ENCODE data around the gene HTRA1. TPM values are rescaled to one million over a fixed set of nuclear protein-coding genes. Genes with fewer than 3 reads are reported as not detected.

Gene HTRA1
- total and polyA plus RNA-seq, 4 donors: 261 to 465 (median 355) TPM

- intact Hi-C loops (cut with DNase I): loop anchor here in 1 of 2 donors (2.0 kb wide), 1 partner anchor 45 kb away; the partner anchor contains the start of gene HTRA1
- H3K4me1 ChIP-seq (ENCODE audit: control insufficient read depth in 1 of 2, insufficient read depth in 2 of 2, low read length in 2 of 2): no peaks in the 10 kb centered on the region
- no peak overlapping the region for H3K27ac ChIP-seq (ENCODE audit: low read depth in 1 of 2, low read length in 2 of 2)
- no peak overlapping the region for H3K4me3 ChIP-seq (ENCODE audit: low read length in 2 of 2)
- ATAC-seq (ENCODE audit: low FRiP score) (no peak), DNase-seq (peak in 1 of 2 donors; percentile 34)
- no peaks in the 10 kb centered on the region for H3K36me3 ChIP-seq (ENCODE audit: control insufficient read depth in 1 of 2, insufficient read depth in 2 of 2, low read length in 1 of 2)
- WGBS, 2 donors: 89% methylated on average over 15 of the region's 15 CpGs
- H3K9me3 ChIP-seq (ENCODE audit: control insufficient read depth, low read length): no peaks in the 10 kb centered on the region
- H3K27me3 ChIP-seq (ENCODE audit: control insufficient read depth in 1 of 2, insufficient read depth in 2 of 2, low read length in 1 of 2): no peaks in the 10 kb centered on the region
Measured at GRCh38 chr10:122505885-122506645, 44.7 kb downstream of the HTRA1 start.

DNA sequence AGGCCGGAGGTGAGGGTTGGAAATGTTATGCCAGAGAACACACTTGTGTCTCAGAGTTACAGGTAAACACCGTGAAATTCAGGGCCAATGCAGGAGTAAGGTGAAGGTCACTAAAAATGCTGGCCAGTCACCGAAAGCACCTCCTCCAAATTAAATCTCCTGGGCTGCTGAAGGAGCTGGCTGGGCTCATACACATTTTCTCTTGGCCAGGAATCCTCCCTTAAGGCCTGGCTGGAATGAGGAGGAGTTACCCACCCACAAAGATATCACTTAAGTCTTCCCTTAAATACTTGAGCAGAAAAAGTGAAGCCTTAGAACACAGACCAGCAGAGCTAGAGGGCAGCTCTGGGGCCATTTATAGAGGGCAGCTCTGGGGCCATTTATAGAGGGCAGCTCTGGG, 46.3 kb downstream of the HTRA1 start:
- ATAC-seq (ENCODE audit: low FRiP score) (no peak), DNase-seq (peak in 1 of 2 donors; percentile 4)
- Histone ChIP-seq H3K9me3 (ENCODE audit: control insufficient read depth, low read length) (no peaks in the 10 kb centered on the region), H3K4me3 (ENCODE audit: low read length in 2 of 2) (no peak overlapping the region), H3K4me1 (ENCODE audit: control insufficient read depth in 1 of 2, insufficient read depth in 2 of 2, low read length in 2 of 2) (no peaks in the 10 kb centered on the region), H3K27ac (ENCODE audit: low read depth in 1 of 2, low read length in 2 of 2) (no peak overlapping the region), H3K27me3 (ENCODE audit: control insufficient read depth in 1 of 2, insufficient read depth in 2 of 2, low read length in 1 of 2) (no peaks in the 10 kb centered on the region), H3K36me3 (ENCODE audit: control insufficient read depth in 1 of 2, insufficient read depth in 2 of 2, low read length in 1 of 2) (peaks cover 0 to 3% of the 10 kb centered on the region in 2 donors)
- WGBS, 2 donors: 88 to 92% methylated on average over 3 of the region's 3 CpGs
- intact Hi-C loops (cut with DNase I): no loop called here

- H3K4me3 ChIP-seq (ENCODE audit: low read length in 2 of 2): no peak overlapping the region
- peak in 1 of 2 donors; percentile 28 for DNase-seq
- H3K27ac ChIP-seq (ENCODE audit: low read depth in 1 of 2, low read length in 2 of 2): no peak overlapping the region
- H3K27me3 ChIP-seq (ENCODE audit: control insufficient read depth in 1 of 2, insufficient read depth in 2 of 2, low read length in 1 of 2): no peaks in the 10 kb centered on the region
- H3K9me3 ChIP-seq (ENCODE audit: control insufficient read depth, low read length): no peaks in the 10 kb centered on the region
- ATAC-seq (ENCODE audit: low FRiP score): no peak
- peaks cover 0 to 3% of the 10 kb centered on the region in 2 donors for H3K36me3 ChIP-seq (ENCODE audit: control insufficient read depth in 1 of 2, insufficient read depth in 2 of 2, low read length in 1 of 2)
- WGBS, 2 donors: 85 to 88% methylated on average over 5 of the region's 5 CpGs
- intact Hi-C loops (cut with DNase I): no loop called here
- no peaks in the 10 kb centered on the region for H3K4me1 ChIP-seq (ENCODE audit: control insufficient read depth in 1 of 2, insufficient read depth in 2 of 2, low read length in 2 of 2)
Measured at GRCh38 chr10:122508021-122508420, 46.7 kb downstream of the HTRA1 start.

DNA sequence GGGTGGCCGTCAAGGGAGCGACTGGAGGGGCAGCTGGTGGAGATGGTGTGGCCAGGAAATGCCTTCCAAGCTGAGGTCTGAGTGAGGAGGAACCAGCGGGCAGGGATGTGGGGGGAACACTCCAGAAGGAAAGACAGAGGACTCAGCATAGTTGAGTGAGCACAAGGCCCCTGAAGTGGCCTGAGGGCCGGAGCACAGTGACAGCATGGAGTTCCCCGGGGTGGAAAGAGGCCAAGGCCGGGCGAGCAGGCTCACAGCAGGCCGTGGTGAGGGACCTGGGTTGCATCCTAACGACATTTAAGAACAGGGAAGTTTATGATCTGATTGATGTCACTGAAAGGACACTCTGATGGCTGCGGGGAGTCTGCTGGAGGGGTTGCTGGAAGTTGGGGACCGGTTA, 48.0 kb downstream of the HTRA1 start:
- no peak for ATAC-seq (ENCODE audit: low FRiP score)
- 82 to 85% methylated on average over 11 of the region's 11 CpGs for WGBS, 2 donors
- intact Hi-C loops (cut with DNase I): no loop called here
- Histone ChIP-seq H3K27me3 (ENCODE audit: control insufficient read depth in 1 of 2, insufficient read depth in 2 of 2, low read length in 1 of 2) (no peaks in the 10 kb centered on the region), H3K9me3 (ENCODE audit: control insufficient read depth, low read length) (no peaks in the 10 kb centered on the region), H3K4me3 (ENCODE audit: low read length in 2 of 2) (no peak overlapping the region), H3K36me3 (ENCODE audit: control insufficient read depth in 1 of 2, insufficient read depth in 2 of 2, low read length in 1 of 2) (peaks cover 0 to 3% of the 10 kb centered on the region in 2 donors), H3K4me1 (ENCODE audit: control insufficient read depth in 1 of 2, insufficient read depth in 2 of 2, low read length in 2 of 2) (no peaks in the 10 kb centered on the region), H3K27ac (ENCODE audit: low read depth in 1 of 2, low read length in 2 of 2) (no peak overlapping the region)
- peak in 1 of 2 donors; percentile 24 for DNase-seq

- ATAC-seq (ENCODE audit: low FRiP score) (no peak), DNase-seq (no peak)
- intact Hi-C loops (cut with DNase I): no loop called here
- Histone ChIP-seq H3K4me3 (ENCODE audit: low read length in 2 of 2) (no peak overlapping the region), H3K9me3 (ENCODE audit: control insufficient read depth, low read length) (no peaks in the 10 kb centered on the region), H3K27ac (ENCODE audit: low read depth in 1 of 2, low read length in 2 of 2) (no peak overlapping the region), H3K27me3 (ENCODE audit: control insufficient read depth in 1 of 2, insufficient read depth in 2 of 2, low read length in 1 of 2) (no peaks in the 10 kb centered on the region), H3K4me1 (ENCODE audit: control insufficient read depth in 1 of 2, insufficient read depth in 2 of 2, low read length in 2 of 2) (no peaks in the 10 kb centered on the region), H3K36me3 (ENCODE audit: control insufficient read depth in 1 of 2, insufficient read depth in 2 of 2, low read length in 1 of 2) (peaks cover 0 to 8% of the 10 kb centered on the region in 2 donors)
- WGBS, 2 donors: 63 to 70% methylated on average over 11 of the region's 11 CpGs
Measured at GRCh38 chr10:122510326-122510725, 49.0 kb downstream of the HTRA1 start.

- 87% methylated on average over 3 of the region's 3 CpGs for WGBS, 2 donors
- H3K4me3 ChIP-seq (ENCODE audit: low read length in 2 of 2): no peak overlapping the region
- peaks cover 0 to 11% of the 10 kb centered on the region in 2 donors for H3K36me3 ChIP-seq (ENCODE audit: control insufficient read depth in 1 of 2, insufficient read depth in 2 of 2, low read length in 1 of 2)
- H3K9me3 ChIP-seq (ENCODE audit: control insufficient read depth, low read length): no peaks in the 10 kb centered on the region
- no peak for ATAC-seq (ENCODE audit: low FRiP score)
- no peaks in the 10 kb centered on the region for H3K27me3 ChIP-seq (ENCODE audit: control insufficient read depth in 1 of 2, insufficient read depth in 2 of 2, low read length in 1 of 2)
- H3K27ac ChIP-seq (ENCODE audit: low read depth in 1 of 2, low read length in 2 of 2): no peak overlapping the region
- no peak for DNase-seq
- no peaks in the 10 kb centered on the region for H3K4me1 ChIP-seq (ENCODE audit: control insufficient read depth in 1 of 2, insufficient read depth in 2 of 2, low read length in 2 of 2)
- intact Hi-C loops (cut with DNase I): no loop called here
Measured at GRCh38 chr10:122510736-122511135, 49.4 kb downstream of the HTRA1 start.

- intact Hi-C loops (cut with DNase I): no loop called here
- Histone ChIP-seq H3K9me3 (ENCODE audit: control insufficient read depth, low read length) (no peaks in the 10 kb centered on the region), H3K4me1 (ENCODE audit: control insufficient read depth in 1 of 2, insufficient read depth in 2 of 2, low read length in 2 of 2) (no peaks in the 10 kb centered on the region), H3K27ac (ENCODE audit: low read depth in 1 of 2, low read length in 2 of 2) (no peak overlapping the region), H3K27me3 (ENCODE audit: control insufficient read depth in 1 of 2, insufficient read depth in 2 of 2, low read length in 1 of 2) (no peaks in the 10 kb centered on the region), H3K36me3 (ENCODE audit: control insufficient read depth in 1 of 2, insufficient read depth in 2 of 2, low read length in 1 of 2) (peaks cover 0 to 11% of the 10 kb centered on the region in 2 donors), H3K4me3 (ENCODE audit: low read length in 2 of 2) (no peak overlapping the region)
- DNase-seq (no peak), ATAC-seq (ENCODE audit: low FRiP score) (no peak)
- WGBS, 2 donors: 79 to 80% methylated on average over 4 of the region's 4 CpGs
Measured at GRCh38 chr10:122513053-122513452, 51.7 kb downstream of the HTRA1 start.

DNA sequence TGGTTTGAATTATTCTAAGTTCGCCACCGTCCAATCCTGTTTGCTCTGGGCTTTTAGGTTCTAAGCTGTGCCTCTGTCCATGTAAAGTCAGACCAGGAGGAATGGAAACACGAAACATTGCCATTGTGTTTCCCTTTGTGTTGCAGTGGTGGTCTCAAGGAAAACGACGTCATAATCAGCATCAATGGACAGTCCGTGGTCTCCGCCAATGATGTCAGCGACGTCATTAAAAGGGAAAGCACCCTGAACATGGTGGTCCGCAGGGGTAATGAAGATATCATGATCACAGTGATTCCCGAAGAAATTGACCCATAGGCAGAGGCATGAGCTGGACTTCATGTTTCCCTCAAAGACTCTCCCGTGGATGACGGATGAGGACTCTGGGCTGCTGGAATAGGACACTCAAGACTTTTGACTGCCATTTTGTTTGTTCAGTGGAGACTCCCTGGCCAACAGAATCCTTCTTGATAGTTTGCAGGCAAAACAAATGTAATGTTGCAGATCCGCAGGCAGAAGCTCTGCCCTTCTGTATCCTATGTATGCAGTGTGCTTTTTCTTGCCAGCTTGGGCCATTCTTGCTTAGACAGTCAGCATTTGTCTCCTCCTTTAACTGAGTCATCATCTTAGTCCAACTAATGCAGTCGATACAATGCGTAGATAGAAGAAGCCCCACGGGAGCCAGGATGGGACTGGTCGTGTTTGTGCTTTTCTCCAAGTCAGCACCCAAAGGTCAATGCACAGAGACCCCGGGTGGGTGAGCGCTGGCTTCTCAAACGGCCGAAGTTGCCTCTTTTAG, 52.9 kb downstream of the HTRA1 start:
- H3K27me3 ChIP-seq (ENCODE audit: control insufficient read depth in 1 of 2, insufficient read depth in 2 of 2, low read length in 1 of 2): no peaks in the 10 kb centered on the region
- WGBS, 2 donors: 90 to 93% methylated on average over 22 of the region's 22 CpGs
- peaks cover 0 to 11% of the 10 kb centered on the region in 2 donors for H3K36me3 ChIP-seq (ENCODE audit: control insufficient read depth in 1 of 2, insufficient read depth in 2 of 2, low read length in 1 of 2)
- no peaks in the 10 kb centered on the region for H3K4me1 ChIP-seq (ENCODE audit: control insufficient read depth in 1 of 2, insufficient read depth in 2 of 2, low read length in 2 of 2)
- intact Hi-C loops (cut with DNase I): no loop called here
- H3K9me3 ChIP-seq (ENCODE audit: control insufficient read depth, low read length): no peaks in the 10 kb centered on the region
- no peak overlapping the region for H3K4me3 ChIP-seq (ENCODE audit: low read length in 2 of 2)
- ATAC-seq (ENCODE audit: low FRiP score): no peak
- DNase-seq: no peak
- H3K27ac ChIP-seq (ENCODE audit: low read depth in 1 of 2, low read length in 2 of 2): no peak overlapping the region
